Embryonic facial prominence (tissue), 1 donor: ENCODE measurements around the gene CLN6.
A peak's percentile ranks its signal among the peaks of the same experiment; 100 is the strongest.
"Not testable (repeated sequence)": the region's sequence is repeated elsewhere in the genome, so short reads cannot be mapped to it uniquely, and the experiment has no call there.

ENCODE experiments used
- DNase-seq: peaks from one replicate; pipeline ENCODE4 v3.0.0-alpha.2; 2016; ENCODE audit errors: extremely low spot score

The CLN6 gene

GRCh38 chr15:68206711-68207151 is 22.8 kb downstream of the CLN6 start:
- DNase-seq: no peak

- no peak for DNase-seq
These were observed 23.5 kb downstream of the CLN6 start for GRCh38 chr15:68205954-68206539.

- DNase-seq: no peak
These were observed 24.0 kb downstream of the CLN6 start for GRCh38 chr15:68205558-68205944.

DNA sequence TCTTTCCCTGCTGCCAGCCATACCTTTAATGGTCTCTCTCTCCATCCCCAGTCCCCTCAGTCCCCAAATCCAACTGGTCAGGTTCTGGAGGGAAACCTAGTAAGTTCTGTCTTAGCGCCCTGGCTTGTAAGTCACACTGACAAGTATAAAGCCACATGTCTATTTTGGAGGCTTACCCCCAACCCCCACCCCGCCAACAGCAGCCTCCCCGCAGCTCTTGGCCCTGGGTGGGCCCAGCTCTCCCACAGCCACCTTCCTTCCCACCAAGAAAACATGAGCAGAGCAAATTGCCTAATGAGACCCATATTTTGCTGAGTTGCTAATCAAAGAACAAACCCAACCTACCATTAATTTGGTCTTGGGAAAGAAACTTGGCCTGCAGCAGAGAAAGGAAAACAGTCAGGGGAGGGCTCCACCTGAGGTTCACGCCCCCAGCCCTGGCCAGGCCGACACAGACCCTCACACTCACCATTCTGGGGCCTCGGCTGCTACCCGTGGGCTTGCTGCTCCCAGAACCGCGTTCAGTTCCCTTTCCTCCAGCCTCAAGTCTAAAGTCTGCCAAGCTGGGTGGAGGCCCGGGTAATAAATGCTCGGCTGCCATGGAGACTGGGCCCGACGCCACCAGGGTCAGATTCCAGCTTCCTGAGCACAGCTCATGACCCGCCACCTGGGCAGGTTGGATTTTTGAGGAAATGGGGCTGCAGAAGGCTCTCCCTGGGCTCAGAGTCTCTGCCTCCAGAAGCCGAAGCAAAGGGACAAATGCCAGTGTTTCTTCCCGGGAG is 24.6 kb downstream of the CLN6 start, which contains the start of gene CALML4:
CALML4 (minus strand) TSS at position 557 of the 782 bp plus-strand sequence; CDS start at position 472, 85 bp downstream.
- DNase-seq: no peak

- no peak for DNase-seq
These were observed 25.2 kb downstream of the CLN6 start for GRCh38 chr15:68204361-68204760.

GRCh38 chr15:68203956-68204355 is 25.6 kb downstream of the CLN6 start:
- no peak for DNase-seq

DNA sequence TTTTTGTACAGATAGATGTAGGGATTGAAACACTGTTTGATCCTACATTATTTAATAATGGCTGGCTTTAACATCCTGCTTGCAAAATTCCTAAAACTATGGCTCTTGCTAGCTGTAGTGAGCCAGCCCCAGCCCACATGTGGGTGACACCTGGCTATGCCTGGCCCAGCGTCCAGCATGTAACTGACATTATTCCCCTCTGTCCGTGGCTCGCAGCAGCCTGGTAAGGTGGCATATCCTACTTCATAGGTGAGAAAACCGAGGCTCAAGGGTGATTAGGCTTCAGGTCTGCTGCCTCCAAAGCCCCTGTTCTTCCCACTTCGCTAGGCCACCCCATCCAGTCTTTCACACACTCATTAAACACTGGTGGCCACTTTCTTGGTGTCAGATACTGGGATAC is 26.0 kb downstream of the CLN6 start:
- DNase-seq: no peak

DNA sequence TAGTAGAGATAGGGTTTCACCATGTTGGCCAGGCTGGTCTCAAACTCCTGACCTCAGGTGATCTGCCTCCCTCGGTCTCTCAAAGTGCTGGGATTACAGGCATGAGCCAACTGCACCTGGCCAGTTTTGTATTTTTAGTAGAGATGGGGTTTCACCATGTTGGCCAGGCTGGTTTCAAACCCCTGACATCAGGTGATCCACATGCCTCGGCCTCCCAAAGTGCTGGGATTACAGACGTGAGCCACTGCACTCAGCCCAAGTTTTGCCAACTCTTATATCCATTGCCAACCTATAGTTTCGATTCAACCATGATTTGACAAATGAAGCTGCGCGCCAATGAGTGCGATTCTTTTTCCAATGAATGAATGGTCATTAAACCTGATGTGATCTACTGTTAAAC is 26.5 kb downstream of the CLN6 start:
- not testable (repeated sequence) for DNase-seq

DNA sequence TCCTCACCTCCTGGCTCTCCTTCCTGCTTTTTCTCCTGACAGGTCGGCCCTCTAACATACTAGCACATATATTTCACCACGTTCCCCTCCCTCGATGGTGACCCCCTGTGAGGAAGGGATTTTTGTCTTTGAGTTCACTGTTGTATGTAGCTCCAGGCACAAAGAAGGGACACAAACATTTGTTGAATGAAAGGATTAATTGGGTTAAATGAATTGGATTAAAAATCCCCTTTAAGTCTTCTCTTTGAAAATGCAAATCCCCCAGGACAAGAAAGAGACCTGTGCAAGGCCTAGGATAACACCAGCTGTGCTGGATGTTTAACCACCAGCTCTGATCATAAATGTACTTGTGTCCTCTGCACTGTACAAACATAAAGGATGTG is 27.7 kb downstream of the CLN6 start:
- no peak for DNase-seq

DNA sequence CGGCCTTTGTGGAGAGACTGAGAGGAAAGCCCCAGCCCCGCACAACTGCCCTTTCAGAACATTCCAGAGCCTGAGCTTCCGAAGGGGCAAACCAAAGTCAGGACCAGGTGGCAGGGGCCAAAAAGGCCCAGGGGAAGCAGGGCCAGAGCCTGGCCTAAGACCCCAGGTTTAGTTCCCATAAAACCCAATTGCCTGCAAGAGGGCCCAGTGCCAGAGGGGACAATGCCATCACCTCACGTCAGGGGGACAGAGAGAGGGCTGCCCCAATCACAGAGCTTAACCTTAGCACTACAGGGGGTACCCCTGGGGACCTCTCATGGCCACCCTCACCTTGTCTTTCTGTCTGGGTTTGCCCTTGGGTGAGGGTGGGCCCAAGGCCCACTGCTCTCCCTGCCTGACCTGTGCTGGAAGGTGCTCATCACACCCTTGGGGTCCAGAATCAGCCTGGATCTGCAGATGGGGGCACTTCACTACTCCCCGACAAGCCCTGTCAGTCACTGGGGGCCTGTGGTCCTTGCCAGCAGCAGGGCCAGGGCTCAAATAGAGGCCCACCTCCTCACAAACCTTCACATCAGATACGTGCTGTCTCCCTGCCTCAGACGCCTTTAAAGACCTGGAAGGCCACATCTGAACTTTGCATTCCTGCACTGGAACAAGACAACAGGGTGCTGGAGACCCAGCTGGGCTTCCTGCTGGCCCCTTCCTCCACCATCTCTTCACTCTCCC is 28.2 kb downstream of the CLN6 start:
- no peak for DNase-seq

GRCh38 chr15:68200016-68200861 is 29.3 kb downstream of the CLN6 start:
- DNase-seq: no peak

DNA sequence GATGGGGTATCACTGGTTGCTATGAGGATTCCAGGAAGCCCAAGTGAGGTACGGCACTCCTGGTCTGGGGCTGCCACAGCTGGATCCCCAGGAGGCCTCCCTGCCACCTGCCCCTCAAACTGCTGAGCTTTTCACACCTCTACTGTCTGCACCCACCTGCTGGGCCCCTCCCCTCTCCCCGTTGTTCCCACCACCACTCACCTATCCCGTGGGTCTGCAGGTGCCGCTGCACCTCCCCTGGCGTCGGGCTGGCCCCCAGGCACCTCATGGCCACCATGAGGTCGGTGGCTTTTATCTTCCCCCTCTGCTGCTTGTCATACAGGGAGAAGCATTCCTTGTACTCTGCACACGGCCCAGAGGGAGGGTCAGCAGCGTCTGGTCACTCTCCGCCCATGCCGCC is 30.2 kb downstream of the CLN6 start:
- DNase-seq: no peak

DNA sequence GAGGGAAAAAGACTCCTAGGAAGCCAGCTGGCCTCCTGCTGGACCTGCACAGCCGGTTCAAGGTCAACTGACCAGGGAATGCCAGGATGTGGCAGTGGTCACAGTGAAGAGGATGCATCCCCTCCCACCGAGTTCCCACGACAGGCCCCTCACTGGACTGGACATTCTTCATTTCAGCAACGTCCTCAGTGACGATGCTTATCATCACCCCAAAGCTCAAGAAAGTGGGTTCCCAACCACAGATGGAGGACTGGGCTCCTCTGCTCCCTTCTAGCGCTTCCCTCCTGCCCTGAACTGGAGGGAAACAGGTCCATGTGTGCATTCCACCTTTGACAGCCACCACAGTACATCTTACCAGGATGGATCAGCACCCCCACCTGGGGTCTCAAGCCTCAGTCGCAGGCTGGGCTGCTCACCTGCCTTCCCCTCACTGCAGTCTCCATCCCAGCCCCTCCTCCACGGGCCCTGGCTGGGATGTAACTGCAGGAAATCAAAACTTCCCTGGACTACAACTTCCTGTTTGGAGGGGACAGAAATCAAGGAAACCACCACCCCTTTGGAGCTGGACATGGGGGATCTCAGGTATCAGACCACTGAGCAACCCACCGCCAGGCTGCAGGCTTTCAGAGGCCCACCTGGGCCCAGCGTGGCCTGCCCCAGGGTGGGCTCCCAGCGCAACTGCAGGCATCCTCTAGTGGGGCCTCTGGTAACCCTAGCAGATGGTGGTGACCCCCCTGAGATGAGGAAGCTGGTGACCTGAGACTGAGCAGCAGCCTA is 31.7 kb downstream of the CLN6 start:
- DNase-seq: no peak

DNA sequence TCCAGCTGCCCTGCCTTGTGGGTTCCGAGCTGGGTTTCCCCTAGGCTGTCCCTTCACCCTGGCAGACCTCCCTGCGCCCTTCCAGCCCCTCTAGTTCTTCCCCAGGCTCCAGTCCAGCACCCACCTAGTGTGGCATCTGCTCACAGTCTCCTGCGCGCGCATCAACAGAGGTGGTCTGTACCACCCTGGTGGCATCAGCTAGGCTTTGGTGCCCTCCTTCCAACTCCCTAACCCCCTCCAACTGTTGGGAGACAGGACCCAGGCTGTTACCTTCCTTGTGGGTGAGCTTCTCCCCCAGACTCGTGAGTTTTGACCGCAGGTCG is 32.4 kb downstream of the CLN6 start:
- DNase-seq: no peak

DNA sequence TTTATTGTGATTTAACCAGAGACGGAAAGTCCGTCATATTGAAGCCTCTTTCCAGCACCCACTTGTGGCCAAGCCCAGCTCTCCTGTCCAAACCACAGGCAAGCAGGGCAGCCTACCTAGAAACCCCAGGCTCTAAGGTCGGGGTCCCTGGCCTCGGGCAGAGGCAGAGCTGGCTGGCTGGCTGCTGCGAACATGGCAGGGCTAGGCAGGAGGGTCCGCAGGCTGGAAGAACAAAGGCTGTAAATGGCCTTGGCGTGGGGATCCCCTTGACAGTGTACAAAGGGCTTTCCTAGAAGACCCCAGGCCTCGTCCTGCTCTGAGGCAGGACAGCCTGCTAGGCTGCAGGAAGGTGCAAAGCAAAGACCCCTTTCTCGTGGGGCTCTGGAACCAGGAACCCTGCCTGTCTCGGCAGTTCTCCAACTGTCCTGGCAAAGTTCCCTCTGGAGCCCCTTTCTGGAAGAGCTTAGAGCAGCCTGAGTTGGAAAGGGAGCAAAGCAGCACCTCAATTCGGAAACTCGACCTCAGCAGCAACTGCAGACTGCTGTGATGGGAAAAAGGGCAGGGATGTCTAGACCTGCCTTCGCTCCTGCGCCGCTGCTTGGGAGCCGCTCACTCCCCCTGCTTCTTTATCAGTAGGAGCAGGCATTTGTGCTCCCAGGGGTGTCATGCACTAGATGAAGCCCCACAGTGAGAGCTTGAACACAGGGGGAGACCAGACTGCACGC is 32.9 kb downstream of the CLN6 start:
- DNase-seq: no peak

- DNase-seq: no peak
These were observed 34.0 kb downstream of the CLN6 start for GRCh38 chr15:68195336-68196112.

GRCh38 chr15:68192804-68193486 is 36.6 kb downstream of the CLN6 start:
- DNase-seq: peak; percentile 41

- DNase-seq: no peak
These were observed 37.4 kb downstream of the CLN6 start for GRCh38 chr15:68192117-68192516.

GRCh38 chr15:68191555-68191954 is 38.0 kb downstream of the CLN6 start:
- no peak for DNase-seq
